ENCODE measurements around the gene CNOT6. TPM values are rescaled to one million over a fixed set of nuclear protein-coding genes. Genes with fewer than 3 reads are reported as not detected.
"Not testable (repeated sequence)": the region's sequence is repeated elsewhere in the genome, so short reads cannot be mapped to it uniquely, and the experiment has no call there.

CNOT6 gene
- total RNA-seq, 1 donor from 2014 or later: 55.7 TPM

GRCh38 chr5:180474569-180474968, 19.6 kb upstream of the CNOT6 start:
- no peak for TF ChIP-seq CTCF (conservative IDR thresholded peaks at IDR 0.05)
- no peaks in the 10 kb centered on the region for H3K36me3 Mint-ChIP-seq
- H3K27me3 Mint-ChIP-seq: peaks cover 9% of the 10 kb centered on the region
- DNase-seq (ENCODE audit: extremely low spot score, unreplicated experiment): no peak
- H3K4me1 Mint-ChIP-seq (ENCODE audit: unreplicated experiment): peaks cover 4% of the 10 kb centered on the region
- H3K27ac Mint-ChIP-seq: no peak overlapping the region
- no peak overlapping the region for H3K4me3 Mint-ChIP-seq
- H3K9me3 Mint-ChIP-seq: no peaks in the 10 kb centered on the region

GRCh38 chr5:180475969-180476524, 18.1 kb upstream of the CNOT6 start:
- not testable (repeated sequence) for H3K27ac Mint-ChIP-seq; H3K36me3 Mint-ChIP-seq; H3K9me3 Mint-ChIP-seq; DNase-seq (ENCODE audit: extremely low spot score, unreplicated experiment); H3K27me3 Mint-ChIP-seq; H3K4me3 Mint-ChIP-seq; H3K4me1 Mint-ChIP-seq (ENCODE audit: unreplicated experiment)

GRCh38 chr5:180484813-180485212, 9.4 kb upstream of the CNOT6 start:
- TF ChIP-seq CTCF (conservative IDR thresholded peaks at IDR 0.05): no peak
- Mint-ChIP-seq H3K27me3 (no peaks in the 10 kb centered on the region), H3K27ac (no peak overlapping the region), H3K9me3 (no peaks in the 10 kb centered on the region), H3K4me3 (no peak overlapping the region), H3K36me3 (no peaks in the 10 kb centered on the region), H3K4me1 (ENCODE audit: unreplicated experiment) (no peaks in the 10 kb centered on the region)
- DNase-seq (ENCODE audit: extremely low spot score, unreplicated experiment): no peak

GRCh38 chr5:180486636-180487149, 7.5 kb upstream of the CNOT6 start:
- Mint-ChIP-seq H3K27ac (no peak overlapping the region), H3K36me3 (no peaks in the 10 kb centered on the region), H3K4me1 (ENCODE audit: unreplicated experiment) (no peaks in the 10 kb centered on the region), H3K27me3 (no peaks in the 10 kb centered on the region), H3K4me3 (no peak overlapping the region), H3K9me3 (no peaks in the 10 kb centered on the region)
- DNase-seq (ENCODE audit: extremely low spot score, unreplicated experiment): no peak
- TF ChIP-seq CTCF (conservative IDR thresholded peaks at IDR 0.05): no peak

- no peak overlapping the region for H3K27ac Mint-ChIP-seq
- no peak for DNase-seq (ENCODE audit: extremely low spot score, unreplicated experiment)
- H3K9me3 Mint-ChIP-seq: no peaks in the 10 kb centered on the region
- no peak overlapping the region for H3K4me3 Mint-ChIP-seq
- H3K27me3 Mint-ChIP-seq: no peaks in the 10 kb centered on the region
- TF ChIP-seq CTCF (conservative IDR thresholded peaks at IDR 0.05): no peak
- H3K4me1 Mint-ChIP-seq (ENCODE audit: unreplicated experiment): no peaks in the 10 kb centered on the region
- H3K36me3 Mint-ChIP-seq: no peaks in the 10 kb centered on the region
These were observed 6.6 kb upstream of the CNOT6 start for GRCh38 chr5:180487556-180487955.

- H3K4me1 Mint-ChIP-seq (ENCODE audit: unreplicated experiment): peaks cover 10% of the 10 kb centered on the region
- no peak for DNase-seq (ENCODE audit: extremely low spot score, unreplicated experiment)
- no peak overlapping the region for H3K27ac Mint-ChIP-seq
- no peaks in the 10 kb centered on the region for H3K27me3 Mint-ChIP-seq
- H3K9me3 Mint-ChIP-seq: no peaks in the 10 kb centered on the region
- H3K4me3 Mint-ChIP-seq: peak overlapping the region; percentile 65
- H3K36me3 Mint-ChIP-seq: peaks cover 9% of the 10 kb centered on the region
- TF ChIP-seq CTCF (conservative IDR thresholded peaks at IDR 0.05): no peak
These were observed 2.7 kb upstream of the CNOT6 start for GRCh38 chr5:180491496-180491895.

All from type B pancreatic cell (in vitro differentiated cells).